HepG2 (cell line): ENCODE data around the gene BCORL1. TPM values are rescaled to one million over a fixed set of nuclear protein-coding genes. Genes with fewer than 3 reads are reported as not detected.

Experiments
- ATAC-seq: fragments of 200-7000 bp; cut with Tn5 transposase; 3 replicates; pipeline ENCODE4 v1.9.1; 2020; ENCODE audit warnings: mild to moderate bottlenecking, moderate library complexity
- BruUV-seq: library from RNA; stranded (reverse); fragments of 400-500 nt; replicated peaks from 2 replicates; lab custom pipeline; 2021; lab: Mats Ljungman, UMichigan
- CTCF ChIA-PET: fragments of 300-600 bp; formaldehyde crosslinking; extraction: SDS; loops from one replicate; lab custom pipeline; 2021; ENCODE audit warnings: low total read pairs, inconsistent platforms, low intra/inter-chr PET ratio; lab: Yijun Ruan, JAX
- POLR2A ChIA-PET: fragments of 350-600 bp; sonication (Branson Sonifier 250); formaldehyde crosslinking; loops from one replicate; lab custom pipeline; 2020; ENCODE audit warnings: antibody characterized with exemption, inconsistent platforms; lab: Yijun Ruan, JAX
- DNase-seq: peaks from one replicate; pipeline ENCODE4 v3.0.0-alpha.2; 2015; ENCODE audit warnings: low spot score
- FAIRE-seq: peaks from 3 replicates; lab custom pipeline; 2011; peaks lifted over from hg19 to GRCh38; lab: Jason Lieb, UNC
- H2AFZ ChIP-seq: one replicate; pipeline ENCODE4 v1.6.1; 2011; ENCODE audit warnings: low read length, inconsistent platforms
- H3K27ac ChIP-seq: fragments of 300-600 bp; 3 replicates; pipeline ENCODE4 v1.8.0; 2011; ENCODE audit warnings: mixed run types, mild to moderate bottlenecking, mixed read lengths, low read length, inconsistent platforms; ENCODE audit not compliant: insufficient read depth; ENCODE audit errors: extremely low read length
- H3K27me3 ChIP-seq, 2 experiments: fragments of 200-600 bp in 1 of 2; 2 replicates in 1 of 2; 3 replicates in 1 of 2; pipeline versions ENCODE4 v1.6.0 to v1.8.0; 2011; ENCODE audit warnings: low read length in 2 of 2, mild to moderate bottlenecking in 2 of 2, moderate library complexity in 2 of 2, inconsistent platforms in 1 of 2; ENCODE audit not compliant: insufficient read depth in 2 of 2, control insufficient read depth in 1 of 2
- H3K36me3 ChIP-seq, 2 experiments: fragments of 200-600 bp in 1 of 2; replicated peaks in 1 of 2; 2 replicates in 1 of 2; 3 replicates in 1 of 2; pipeline versions ENCODE4 v1.5.1 to v1.8.0; 2011; ENCODE audit warnings: low read length in 2 of 2, inconsistent platforms in 1 of 2; ENCODE audit not compliant: insufficient read depth in 2 of 2, control insufficient read depth in 1 of 2
- H3K4me1 ChIP-seq: 2 replicates; pipeline ENCODE4 v1.5.1; 2012; ENCODE audit warnings: low read length, inconsistent platforms; ENCODE audit not compliant: insufficient read depth
- H3K4me2 ChIP-seq: 2 replicates; pipeline ENCODE4 v1.6.0; 2011; ENCODE audit warnings: low read depth, low read length, inconsistent platforms
- H3K4me3 ChIP-seq, 3 experiments: fragments of 200-600 bp in 1 of 3; sonication (generic), shearing (Covaris generic) in 1 of 3; replicated peaks in 1 of 3; 2 replicates each; pipeline ENCODE4 v1.5.1; 2011 to 2016; ENCODE audit warnings: low read length in 3 of 3, inconsistent platforms in 2 of 3, low read depth in 2 of 3, mild to moderate bottlenecking in 2 of 3, control low read depth in 1 of 3, mixed read lengths in 1 of 3; ENCODE audit not compliant: insufficient read depth in 1 of 3
- H3K79me2 ChIP-seq: one replicate; pipeline ENCODE4 v1.6.1; 2011; ENCODE audit warnings: low read length, inconsistent platforms; ENCODE audit not compliant: insufficient read depth
- H3K9ac ChIP-seq: 2 replicates; pipeline ENCODE4 v1.6.0; 2011; ENCODE audit warnings: mild to moderate bottlenecking, low read depth, low read length, inconsistent platforms; ENCODE audit not compliant: insufficient read depth
- H3K9me3 ChIP-seq: 2 replicates; pipeline ENCODE4 v1.5.1; 2012; ENCODE audit warnings: mild to moderate bottlenecking, low read length
- H4K20me1 ChIP-seq: 2 replicates; pipeline ENCODE4 v1.6.0; 2011; ENCODE audit warnings: inconsistent platforms, mild to moderate bottlenecking, low read length, moderate library complexity; ENCODE audit not compliant: insufficient read depth
- BHLHE40 ChIP-seq: IDR thresholded peaks from 2 replicates; pipeline ENCODE4 v1.6.1; 2011; ENCODE audit warnings: low read length, improper control_type of control experiment
- MXI1 ChIP-seq: IDR thresholded peaks from 3 replicates; pipeline ENCODE4 v1.6.1; 2012; ENCODE audit warnings: low read depth, low read length, inconsistent platforms, borderline replicate concordance
- SIN3B ChIP-seq: fragments of 150-350 bp; IDR thresholded peaks from 2 replicates; pipeline ENCODE4 v1.6.1; 2014; ENCODE audit warnings: low read length
- SYNCRIP ChIP-seq: fragments of 200-400 bp; formaldehyde crosslinking; IDR thresholded peaks from 2 replicates; pipeline ENCODE4 v1.6.1; 2018; ENCODE audit warnings: mild to moderate bottlenecking, low read depth, low read length; ENCODE audit not compliant: insufficient read depth
- ZNF547 ChIP-seq: sonication (generic); formaldehyde crosslinking; IDR thresholded peaks from 2 replicates; pipeline ENCODE4 v1.5.1; 2020; ENCODE audit warnings: mild to moderate bottlenecking, missing genetic modification reagents
- ZNF766 ChIP-seq: sonication (generic); formaldehyde crosslinking; IDR thresholded peaks from 2 replicates; pipeline ENCODE4 v1.5.0; 2020; ENCODE audit warnings: missing genetic modification reagents, borderline replicate concordance
- WGBS: methylation state at CpG from one replicate; pipeline ENCODE4 v1.1.6; 2017; ENCODE audit warnings: low lambda C conversion rate; 5-methylcytosine and 5-hydroxymethylcytosine counted together
- in situ Hi-C: cut with HindIII; loops from 2 replicates; pipeline ENCODE4 v1.10.0; 2017; ENCODE audit warnings: low pct_unique_long_range_greater_than_20kb; ENCODE audit not compliant: extremely low pct_ligation_motif_present
- intact Hi-C: fragments of 100-400 bp; cut with micrococcal nuclease; formaldehyde crosslinking; loops from one replicate; pipeline ENCODE4 v1.10.0; 2022; ENCODE audit not compliant: unreplicated experiment
- polyA plus RNA-seq, 8 experiments: library from polyadenylated mRNA; depleted of rRNA in 3 of 8; stranded (reverse) in 7 of 8; unstranded in 1 of 8; fragments of >200 nt; fragmentation: Illumina TruSeq in 4 of 8; extraction: Trizol in 4 of 8; gene quantifications; 2 replicates each; pipeline versions ENCODE4 v1.2.1 to v1.2.3, GENCODE V29; 2011 to 2016; ENCODE audit warnings: low read depth in 4 of 8, missing spikeins in 1 of 8, mixed read lengths in 1 of 8; ENCODE audit not compliant: insufficient read depth in 1 of 8
- total RNA-seq, 5 experiments: library from RNA; depleted of rRNA; stranded (reverse); fragments of >200 nt; fragmentation: Illumina TruSeq; extraction: Trizol; gene quantifications; 2 replicates each; pipeline ENCODE4 v1.2.3, GENCODE V29; 2016; ENCODE audit warnings: low read depth in 1 of 5
- TF ChIP-seq, protein P1 (sequence below): sonication (generic); formaldehyde crosslinking; IDR thresholded peaks from 2 replicates; pipeline ENCODE4 v1.4.0; 2020; ENCODE audit warnings: missing genetic modification reagents, borderline replicate concordance
- TF ChIP-seq, protein P2 (sequence below): sonication (generic); formaldehyde crosslinking; IDR thresholded peaks from 2 replicates; pipeline ENCODE4 v1.4.0; 2020; ENCODE audit warnings: missing genetic modification reagents, mild to moderate bottlenecking, borderline replicate concordance

The BCORL1 gene
- total and polyA plus RNA-seq, 2 of the 13 experiments (the other 11 are each of a cell fraction or from before 2014, with no cell fraction given): 0.67 to 1.4 TPM

DNA sequence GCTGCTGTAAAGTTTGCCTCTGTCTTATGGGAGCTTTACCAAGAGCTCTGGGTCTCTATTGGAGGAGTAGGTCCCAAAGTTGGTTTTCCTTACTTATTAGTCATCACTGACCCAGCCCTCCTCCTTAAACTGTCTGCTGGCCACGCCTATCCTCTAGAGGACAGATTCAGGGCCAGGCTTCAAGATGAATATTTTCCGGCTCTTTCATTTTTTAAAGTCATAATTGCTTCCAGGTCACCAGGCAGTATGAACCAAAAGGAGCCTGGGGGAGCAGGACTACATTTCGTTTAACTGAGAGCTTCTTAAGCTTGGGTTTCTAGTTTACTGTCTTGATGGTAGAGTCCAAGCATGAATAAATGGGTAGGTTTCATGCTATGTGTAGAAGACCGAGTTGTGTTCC, 13.7 kb downstream of the BCORL1 start:
- in situ Hi-C loops: no loop called here
- ChIA-PET POLR2A (no interaction called here), CTCF (no interaction called here)
- H3K36me3 ChIP-seq: no peaks in the 10 kb centered on the region
- BruUV-seq: no TSS peak
- no peak overlapping the region for H3K27ac ChIP-seq
- WGBS: 88% methylated on average over 4 of the region's 4 CpGs
- no peaks in the 10 kb centered on the region for H3K9me3 ChIP-seq
- no peak for DNase-seq
- intact Hi-C loops: no loop called here
- no peak for FAIRE-seq
- no peak for ATAC-seq
- H3K79me2 ChIP-seq: no peaks in the 10 kb centered on the region
- H4K20me1 ChIP-seq: no peaks in the 10 kb centered on the region
- no peak overlapping the region for H3K4me3 ChIP-seq
- H3K27me3 ChIP-seq: no peaks in the 10 kb centered on the region
- H2AFZ ChIP-seq: no peak overlapping the region
- H3K9ac ChIP-seq: no peak overlapping the region
- 0 out of 2 replicates have a peak, but pooled peaks cover 9% of the 10 kb centered on the region for H3K4me1 ChIP-seq
- TF ChIP-seq, protein P1, sequence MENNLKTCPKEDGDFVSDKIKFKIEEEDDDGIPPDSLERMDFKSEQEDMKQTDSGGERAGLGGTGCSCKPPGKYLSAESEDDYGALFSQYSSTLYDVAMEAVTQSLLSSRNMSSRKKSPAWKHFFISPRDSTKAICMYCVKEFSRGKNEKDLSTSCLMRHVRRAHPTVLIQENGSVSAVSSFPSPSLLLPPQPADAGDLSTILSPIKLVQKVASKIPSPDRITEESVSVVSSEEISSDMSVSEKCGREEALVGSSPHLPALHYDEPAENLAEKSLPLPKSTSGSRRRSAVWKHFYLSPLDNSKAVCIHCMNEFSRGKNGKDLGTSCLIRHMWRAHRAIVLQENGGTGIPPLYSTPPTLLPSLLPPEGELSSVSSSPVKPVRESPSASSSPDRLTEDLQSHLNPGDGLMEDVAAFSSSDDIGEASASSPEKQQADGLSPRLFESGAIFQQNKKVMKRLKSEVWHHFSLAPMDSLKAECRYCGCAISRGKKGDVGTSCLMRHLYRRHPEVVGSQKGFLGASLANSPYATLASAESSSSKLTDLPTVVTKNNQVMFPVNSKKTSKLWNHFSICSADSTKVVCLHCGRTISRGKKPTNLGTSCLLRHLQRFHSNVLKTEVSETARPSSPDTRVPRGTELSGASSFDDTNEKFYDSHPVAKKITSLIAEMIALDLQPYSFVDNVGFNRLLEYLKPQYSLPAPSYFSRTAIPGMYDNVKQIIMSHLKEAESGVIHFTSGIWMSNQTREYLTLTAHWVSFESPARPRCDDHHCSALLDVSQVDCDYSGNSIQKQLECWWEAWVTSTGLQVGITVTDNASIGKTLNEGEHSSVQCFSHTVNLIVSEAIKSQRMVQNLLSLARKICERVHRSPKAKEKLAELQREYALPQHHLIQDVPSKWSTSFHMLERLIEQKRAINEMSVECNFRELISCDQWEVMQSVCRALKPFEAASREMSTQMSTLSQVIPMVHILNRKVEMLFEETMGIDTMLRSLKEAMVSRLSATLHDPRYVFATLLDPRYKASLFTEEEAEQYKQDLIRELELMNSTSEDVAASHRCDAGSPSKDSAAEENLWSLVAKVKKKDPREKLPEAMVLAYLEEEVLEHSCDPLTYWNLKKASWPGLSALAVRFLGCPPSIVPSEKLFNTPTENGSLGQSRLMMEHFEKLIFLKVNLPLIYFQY (CRISPR knock-in tag): no peak
- no peak for TF ChIP-seq BHLHE40
- no peak for TF ChIP-seq SYNCRIP
- TF ChIP-seq ZNF547: no peak
- TF ChIP-seq, protein P2, sequence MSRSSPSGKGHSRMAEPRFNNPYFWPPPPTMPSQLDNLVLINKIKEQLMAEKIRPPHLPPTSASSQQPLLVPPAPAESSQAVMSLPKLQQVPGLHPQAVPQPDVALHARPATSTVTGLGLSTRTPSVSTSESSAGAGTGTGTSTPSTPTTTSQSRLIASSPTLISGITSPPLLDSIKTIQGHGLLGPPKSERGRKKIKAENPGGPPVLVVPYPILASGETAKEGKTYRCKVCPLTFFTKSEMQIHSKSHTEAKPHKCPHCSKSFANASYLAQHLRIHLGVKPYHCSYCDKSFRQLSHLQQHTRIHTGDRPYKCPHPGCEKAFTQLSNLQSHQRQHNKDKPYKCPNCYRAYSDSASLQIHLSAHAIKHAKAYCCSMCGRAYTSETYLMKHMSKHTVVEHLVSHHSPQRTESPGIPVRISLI: no peak
- TF ChIP-seq SIN3B: no peak
- TF ChIP-seq MXI1: no peak
- TF ChIP-seq ZNF766 (CRISPR knock-in tag): no peak
- H3K4me2 ChIP-seq: no peak overlapping the region
